Hematopoietic multipotent progenitor cell treated with erythropoietin and hydrocortisone succinate and interleukin-3 and kit ligand, for 6 days (in vitro differentiated cells): ENCODE measurements around the gene SRP68.

Experiments
- DNase-seq: peaks from one replicate; pipeline ENCODE4 v3.0.0-alpha.2; 2015

The SRP68 gene

DNA sequence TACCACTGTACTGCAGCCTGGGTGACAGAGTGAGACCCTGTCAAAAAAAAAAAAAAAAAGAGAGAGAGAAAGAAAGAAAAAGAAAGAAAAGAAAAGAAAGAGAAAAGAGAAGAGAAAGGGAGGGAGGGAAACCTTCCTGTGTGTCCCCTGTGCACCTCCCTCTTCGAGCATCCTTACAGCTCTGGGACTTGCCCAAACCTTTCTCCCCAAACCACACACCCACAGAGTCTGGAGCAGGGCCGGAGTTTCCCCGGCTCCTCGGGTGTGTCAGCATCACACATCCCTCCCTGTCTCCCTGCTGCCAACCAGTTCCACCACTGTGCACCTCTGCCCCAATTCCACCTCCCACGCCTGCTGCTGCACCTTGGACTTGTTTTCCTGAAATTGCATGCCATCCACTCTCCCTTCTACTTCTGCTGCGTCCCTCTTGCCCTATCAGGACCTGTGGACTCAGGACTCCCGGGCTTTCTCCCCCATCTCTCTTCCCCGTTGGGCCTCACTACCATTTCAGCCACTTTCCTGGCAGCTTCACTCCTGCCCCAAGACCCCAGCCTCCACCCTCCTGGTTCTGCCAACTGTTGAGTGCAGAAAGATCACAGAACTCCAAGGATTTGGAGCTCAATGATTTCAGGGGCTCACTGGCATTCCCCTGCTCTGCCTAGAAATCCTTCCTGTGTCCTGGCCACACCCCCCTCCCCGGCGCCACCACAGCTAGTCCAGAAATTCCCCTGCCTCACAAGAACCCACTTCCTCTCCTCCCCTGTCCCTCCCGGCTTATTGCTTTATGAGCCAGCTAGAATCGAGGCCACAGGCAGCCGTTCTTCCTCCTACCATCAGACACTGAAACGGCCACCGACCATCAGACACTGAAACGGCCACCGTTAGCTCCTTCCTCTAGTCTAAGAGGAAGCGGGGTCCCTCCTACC lies 75.4 kb downstream of the SRP68 start:
- DNase-seq = peak; percentile 63

DNA sequence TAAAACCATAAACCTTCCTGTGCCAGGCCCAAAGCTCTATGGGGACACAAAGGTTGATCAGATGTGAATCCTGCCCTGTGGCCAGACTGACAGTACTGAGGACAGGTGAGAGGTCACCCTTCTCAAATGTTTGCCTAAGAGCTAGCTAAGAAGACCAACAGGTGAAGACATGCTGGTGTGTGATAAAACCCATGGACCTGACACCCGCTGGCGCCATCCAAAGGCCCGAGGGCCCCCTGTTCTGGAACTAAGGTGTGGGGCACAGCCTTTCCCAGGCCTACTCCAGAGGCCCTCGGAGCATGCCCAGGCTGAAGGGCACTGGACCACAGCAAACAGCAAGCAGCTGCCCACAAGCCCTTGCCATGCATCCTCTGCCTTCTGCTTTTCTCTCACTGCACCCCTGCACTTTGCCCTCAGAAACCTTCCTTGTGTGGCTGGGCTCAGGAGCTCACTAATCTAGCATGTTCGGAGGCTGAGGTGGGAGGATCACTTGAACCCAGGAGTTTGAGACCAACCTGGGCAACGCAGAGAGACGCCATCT lies 76.9 kb downstream of the SRP68 start:
- no peak for DNase-seq

DNA sequence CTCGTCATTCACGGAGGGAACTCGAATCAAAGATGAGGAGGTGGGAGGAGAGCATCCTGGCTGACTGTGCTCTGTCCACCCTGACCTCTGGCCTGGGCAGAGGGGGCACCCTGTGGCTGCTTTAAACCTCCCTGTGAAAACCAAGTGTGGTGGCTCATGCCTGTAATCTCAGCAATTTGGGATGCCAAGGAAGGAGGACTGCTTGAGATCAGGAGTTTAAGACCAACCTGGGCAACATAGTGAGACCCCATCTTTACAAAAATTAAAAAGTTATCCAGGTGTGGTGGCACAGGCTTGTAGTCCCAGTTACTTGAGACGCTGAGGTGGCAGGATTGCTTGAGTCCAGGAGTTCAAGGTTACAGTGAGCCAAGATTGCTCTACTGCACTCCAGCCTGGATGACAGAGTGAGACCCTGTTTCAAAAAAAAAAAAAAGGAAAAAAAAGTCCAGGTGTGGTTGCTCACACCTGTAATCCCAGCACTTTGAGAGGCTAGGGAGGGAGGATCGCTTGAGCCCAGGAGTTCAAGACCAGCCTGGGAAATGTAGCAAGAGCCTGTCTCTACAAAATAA lies 77.4 kb downstream of the SRP68 start:
- no peak for DNase-seq

DNA sequence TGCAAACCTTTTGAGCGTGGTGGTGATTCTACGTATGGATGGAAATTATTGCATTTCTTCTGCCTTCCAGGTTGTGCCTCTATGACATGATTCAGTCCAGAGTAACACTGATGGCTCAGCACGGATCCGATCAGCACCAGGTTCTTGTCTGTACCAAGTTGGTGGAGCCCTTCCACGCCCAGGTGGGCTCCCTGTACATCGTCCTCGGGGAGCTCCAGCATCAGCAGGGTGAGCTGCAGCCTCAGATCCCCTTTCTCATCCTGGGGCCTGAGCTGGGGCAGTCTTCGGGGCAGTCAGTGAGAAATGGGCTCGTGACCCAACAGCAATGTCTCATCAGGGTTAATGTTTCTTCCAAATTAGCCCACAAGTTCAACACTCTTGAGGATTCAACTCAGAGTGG lies 80.9 kb downstream of the SRP68 start:
- DNase-seq = no peak
